Liver (tissue), 3 donors: ENCODE results near the gene CELF2.

ENCODE experiments used
- EGR1 ChIP-seq, 2 donors: IDR thresholded peaks; 2 replicates each; pipeline ENCODE4 v1.6.1; 2016 to 2018; ENCODE audit warnings: antibody characterized with exemption in 2 of 2, low read depth in 2 of 2
- FOXA1 ChIP-seq: IDR thresholded peaks from 2 replicates; pipeline ENCODE4 v1.6.1; 2016; ENCODE audit warnings: antibody characterized with exemption
- FOXA2 ChIP-seq: IDR thresholded peaks from 2 replicates; pipeline ENCODE4 v1.6.1; 2016; ENCODE audit warnings: antibody characterized with exemption
- GABPA ChIP-seq, 2 donors: IDR thresholded peaks in 1 of 2; conservative IDR thresholded peaks in 1 of 2; 2 replicates each; pipeline ENCODE4 v1.6.1; 2016; ENCODE audit warnings: antibody characterized with exemption in 2 of 2, mild to moderate bottlenecking in 1 of 2, moderate library complexity in 1 of 2
- HNF4A ChIP-seq, 2 donors: conservative IDR thresholded peaks; 2 replicates each; pipeline ENCODE4 v1.6.1; 2016; ENCODE audit warnings: antibody characterized with exemption in 2 of 2, mild to moderate bottlenecking in 2 of 2
- JUND ChIP-seq, 2 donors: IDR thresholded peaks; 2 replicates each; pipeline ENCODE4 v1.6.1; 2016; ENCODE audit warnings: antibody characterized with exemption in 2 of 2
- RAD21 ChIP-seq, 2 donors: IDR thresholded peaks; 2 replicates each; pipeline ENCODE4 v1.6.1; 2016; ENCODE audit warnings: antibody characterized with exemption in 2 of 2, mild to moderate bottlenecking in 2 of 2
- SP1 ChIP-seq: IDR thresholded peaks from 2 replicates; pipeline ENCODE4 v1.6.1; 2018; ENCODE audit warnings: antibody characterized with exemption, mild to moderate bottlenecking
- TAF1 ChIP-seq: conservative IDR thresholded peaks from 2 replicates; pipeline ENCODE4 v1.6.1; 2016; ENCODE audit warnings: antibody characterized with exemption, mild to moderate bottlenecking
- YY1 ChIP-seq: IDR thresholded peaks from 2 replicates; pipeline ENCODE4 v1.6.1; 2016; ENCODE audit warnings: antibody characterized with exemption, mild to moderate bottlenecking
- TF ChIP-seq, protein P1 (sequence below): fragments of 150-350 bp; IDR thresholded peaks from 2 replicates; pipeline ENCODE4 v1.5.1; 2017; ENCODE audit warnings: improper control_type of control experiment, low read depth, low read length; ENCODE audit not compliant: missing input control
- TF ChIP-seq, protein P2 (sequence below): IDR thresholded peaks from 2 replicates; pipeline ENCODE4 v1.6.1; 2016; ENCODE audit warnings: antibody characterized with exemption, mild to moderate bottlenecking
- TF ChIP-seq, protein P3 (sequence below): IDR thresholded peaks from 2 replicates; pipeline ENCODE4 v1.6.1; 2016; ENCODE audit warnings: antibody characterized with exemption
- donor health status: healthy.
- donor health status: healthy.

DNA sequence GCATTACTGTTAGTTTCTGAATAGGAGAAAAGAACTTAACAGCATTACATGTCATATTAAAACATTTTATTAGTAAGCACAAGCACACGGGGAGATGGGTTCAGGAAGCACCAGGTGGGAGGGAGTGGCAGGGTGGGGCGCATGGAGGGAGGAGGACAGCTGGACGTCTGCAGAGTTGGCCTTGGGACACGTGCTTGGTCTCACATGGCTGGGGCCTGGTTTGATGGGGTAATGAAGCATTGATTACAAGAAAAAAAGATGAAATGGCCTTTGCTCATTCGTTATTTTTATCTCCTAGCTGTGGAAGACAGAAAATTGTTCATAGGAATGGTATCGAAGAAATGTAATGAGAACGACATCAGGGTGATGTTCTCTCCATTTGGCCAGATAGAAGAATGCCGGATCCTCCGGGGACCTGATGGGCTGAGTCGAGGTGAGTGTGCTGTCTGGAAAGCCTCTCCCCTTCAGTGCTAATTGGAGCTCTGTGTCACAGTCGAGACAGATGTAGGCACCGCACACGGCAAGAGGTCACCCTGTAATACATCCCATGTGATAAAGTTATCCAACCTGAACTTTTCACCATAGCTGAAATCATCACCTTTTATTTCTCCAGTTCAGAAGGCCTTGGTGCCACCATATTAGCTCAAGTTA lies 239.9 kb downstream of the CELF2 start:
- TF ChIP-seq, protein P1, sequence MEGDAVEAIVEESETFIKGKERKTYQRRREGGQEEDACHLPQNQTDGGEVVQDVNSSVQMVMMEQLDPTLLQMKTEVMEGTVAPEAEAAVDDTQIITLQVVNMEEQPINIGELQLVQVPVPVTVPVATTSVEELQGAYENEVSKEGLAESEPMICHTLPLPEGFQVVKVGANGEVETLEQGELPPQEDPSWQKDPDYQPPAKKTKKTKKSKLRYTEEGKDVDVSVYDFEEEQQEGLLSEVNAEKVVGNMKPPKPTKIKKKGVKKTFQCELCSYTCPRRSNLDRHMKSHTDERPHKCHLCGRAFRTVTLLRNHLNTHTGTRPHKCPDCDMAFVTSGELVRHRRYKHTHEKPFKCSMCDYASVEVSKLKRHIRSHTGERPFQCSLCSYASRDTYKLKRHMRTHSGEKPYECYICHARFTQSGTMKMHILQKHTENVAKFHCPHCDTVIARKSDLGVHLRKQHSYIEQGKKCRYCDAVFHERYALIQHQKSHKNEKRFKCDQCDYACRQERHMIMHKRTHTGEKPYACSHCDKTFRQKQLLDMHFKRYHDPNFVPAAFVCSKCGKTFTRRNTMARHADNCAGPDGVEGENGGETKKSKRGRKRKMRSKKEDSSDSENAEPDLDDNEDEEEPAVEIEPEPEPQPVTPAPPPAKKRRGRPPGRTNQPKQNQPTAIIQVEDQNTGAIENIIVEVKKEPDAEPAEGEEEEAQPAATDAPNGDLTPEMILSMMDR, result no peak
- TF ChIP-seq YY1 (no peak), EGR1 (IDR thresholded peaks at IDR 0.05; ENCODE audit: low read depth in 2 of 2) (no peak), RAD21 (IDR thresholded peaks at IDR 0.05) (no peak), TAF1 (no peak), SP1 (no peak), FOXA2 (no peak), GABPA (IDR thresholded peaks at IDR 0.05 in 1 of 2, conservative IDR thresholded peaks at IDR 0.05 in 1 of 2) (no peak), HNF4A (conservative IDR thresholded peaks at IDR 0.05) (no peak), FOXA1 (no peak), JUND (IDR thresholded peaks at IDR 0.05) (no peak)
- TF ChIP-seq, protein P2, sequence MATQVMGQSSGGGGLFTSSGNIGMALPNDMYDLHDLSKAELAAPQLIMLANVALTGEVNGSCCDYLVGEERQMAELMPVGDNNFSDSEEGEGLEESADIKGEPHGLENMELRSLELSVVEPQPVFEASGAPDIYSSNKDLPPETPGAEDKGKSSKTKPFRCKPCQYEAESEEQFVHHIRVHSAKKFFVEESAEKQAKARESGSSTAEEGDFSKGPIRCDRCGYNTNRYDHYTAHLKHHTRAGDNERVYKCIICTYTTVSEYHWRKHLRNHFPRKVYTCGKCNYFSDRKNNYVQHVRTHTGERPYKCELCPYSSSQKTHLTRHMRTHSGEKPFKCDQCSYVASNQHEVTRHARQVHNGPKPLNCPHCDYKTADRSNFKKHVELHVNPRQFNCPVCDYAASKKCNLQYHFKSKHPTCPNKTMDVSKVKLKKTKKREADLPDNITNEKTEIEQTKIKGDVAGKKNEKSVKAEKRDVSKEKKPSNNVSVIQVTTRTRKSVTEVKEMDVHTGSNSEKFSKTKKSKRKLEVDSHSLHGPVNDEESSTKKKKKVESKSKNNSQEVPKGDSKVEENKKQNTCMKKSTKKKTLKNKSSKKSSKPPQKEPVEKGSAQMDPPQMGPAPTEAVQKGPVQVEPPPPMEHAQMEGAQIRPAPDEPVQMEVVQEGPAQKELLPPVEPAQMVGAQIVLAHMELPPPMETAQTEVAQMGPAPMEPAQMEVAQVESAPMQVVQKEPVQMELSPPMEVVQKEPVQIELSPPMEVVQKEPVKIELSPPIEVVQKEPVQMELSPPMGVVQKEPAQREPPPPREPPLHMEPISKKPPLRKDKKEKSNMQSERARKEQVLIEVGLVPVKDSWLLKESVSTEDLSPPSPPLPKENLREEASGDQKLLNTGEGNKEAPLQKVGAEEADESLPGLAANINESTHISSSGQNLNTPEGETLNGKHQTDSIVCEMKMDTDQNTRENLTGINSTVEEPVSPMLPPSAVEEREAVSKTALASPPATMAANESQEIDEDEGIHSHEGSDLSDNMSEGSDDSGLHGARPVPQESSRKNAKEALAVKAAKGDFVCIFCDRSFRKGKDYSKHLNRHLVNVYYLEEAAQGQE, result no peak
- TF ChIP-seq, protein P3, sequence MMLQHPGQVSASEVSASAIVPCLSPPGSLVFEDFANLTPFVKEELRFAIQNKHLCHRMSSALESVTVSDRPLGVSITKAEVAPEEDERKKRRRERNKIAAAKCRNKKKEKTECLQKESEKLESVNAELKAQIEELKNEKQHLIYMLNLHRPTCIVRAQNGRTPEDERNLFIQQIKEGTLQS, result no peak
